HL-60/S4 treated with retinoic acid at 250 ng/mL for 4 days and 3 days (cell line): ENCODE measurements around the gene NBPF26.
"Not testable (repeated sequence)": the region's sequence is repeated elsewhere in the genome, so short reads cannot be mapped to it uniquely, and the experiment has no call there.

Experiments
- in situ Hi-C: fragments of 300-500 bp; cut with MboI; formaldehyde crosslinking; loops from 2 replicates; pipeline ENCODE4 v1.7.0; 2022; ENCODE audit warnings: low sequenced_read_pairs

NBPF26 gene

GRCh38 chr1:120850537-120851421 lies 127.0 kb downstream of the NBPF26 start:
- in situ Hi-C loops, result not testable (repeated sequence)

GRCh38 chr1:120858144-120858543 lies 134.4 kb downstream of the NBPF26 start:
- in situ Hi-C loops, result not testable (repeated sequence)

- in situ Hi-C loops, result not testable (repeated sequence)
These were observed 136.0 kb downstream of the NBPF26 start for GRCh38 chr1:120859615-120860234.

GRCh38 chr1:120878206-120878605 lies 154.5 kb downstream of the NBPF26 start:
- in situ Hi-C loops, result not testable (repeated sequence)

GRCh38 chr1:120880056-120880455 lies 156.3 kb downstream of the NBPF26 start:
- in situ Hi-C loops, result not testable (repeated sequence)

GRCh38 chr1:120881934-120882333 lies 158.2 kb downstream of the NBPF26 start:
- in situ Hi-C loops, result not testable (repeated sequence)
